Stimulated activated memory B cell treated with anti-CD40 and anti-IgM and Interleukin-4, amounts not matched to agents 10 μg/mL and 1 μg/mL and 100 μg/mL, for 72 hours (primary cell): Measurements from ENCODE around the gene FHIT.

ENCODE experiments used
- ATAC-seq: fragments of 150-1000 bp; cut with Tn5 transposase; 2 replicates; pipeline ENCODE4 v1.10.0; 2021
- H3K27ac Mint-ChIP-seq: one replicate; pipeline ENCODE4 v1.8.0; 2022; ENCODE audit warnings: mild to moderate bottlenecking, mixed read lengths
- H3K27me3 Mint-ChIP-seq: one replicate; pipeline ENCODE4 v1.8.0; 2022; ENCODE audit warnings: mixed read lengths
- H3K36me3 Mint-ChIP-seq: one replicate; pipeline ENCODE4 v1.8.0; 2022; ENCODE audit warnings: mixed read lengths
- H3K4me1 Mint-ChIP-seq: one replicate; pipeline ENCODE4 v1.8.0; 2022; ENCODE audit warnings: mixed read lengths
- H3K4me3 Mint-ChIP-seq: one replicate; pipeline ENCODE4 v1.8.0; 2022; ENCODE audit warnings: mild to moderate bottlenecking, moderate library complexity, mixed read lengths
- H3K9me3 Mint-ChIP-seq: one replicate; pipeline ENCODE4 v1.8.0; 2022; ENCODE audit warnings: mixed read lengths

The FHIT gene

GRCh38 chr3:60781935-60782334 is 469.3 kb downstream of the FHIT start:
- H3K27ac Mint-ChIP-seq: no peak overlapping the region
- H3K4me1 Mint-ChIP-seq: no peaks in the 10 kb centered on the region
- H3K36me3 Mint-ChIP-seq: no peaks in the 10 kb centered on the region
- no peak overlapping the region for H3K4me3 Mint-ChIP-seq
- no peak for ATAC-seq
- peaks cover 2% of the 10 kb centered on the region for H3K9me3 Mint-ChIP-seq
- no peaks in the 10 kb centered on the region for H3K27me3 Mint-ChIP-seq

GRCh38 chr3:60779637-60780036 is 471.6 kb downstream of the FHIT start:
- Mint-ChIP-seq H3K27me3 (no peaks in the 10 kb centered on the region), H3K27ac (no peak overlapping the region), H3K4me1 (no peaks in the 10 kb centered on the region), H3K9me3 (peaks cover 7% of the 10 kb centered on the region), H3K36me3 (peaks cover 8% of the 10 kb centered on the region), H3K4me3 (no peak overlapping the region)
- no peak for ATAC-seq

- Mint-ChIP-seq H3K27ac (no peak overlapping the region), H3K4me1 (no peaks in the 10 kb centered on the region), H3K36me3 (peaks cover 8% of the 10 kb centered on the region), H3K4me3 (no peak overlapping the region), H3K9me3 (peaks cover 5% of the 10 kb centered on the region), H3K27me3 (no peaks in the 10 kb centered on the region)
- ATAC-seq: no peak
These were observed 475.3 kb downstream of the FHIT start for GRCh38 chr3:60775985-60776384.

- H3K36me3 Mint-ChIP-seq: peaks cover 8% of the 10 kb centered on the region
- no peaks in the 10 kb centered on the region for H3K4me1 Mint-ChIP-seq
- H3K27me3 Mint-ChIP-seq: no peaks in the 10 kb centered on the region
- no peak overlapping the region for H3K27ac Mint-ChIP-seq
- H3K4me3 Mint-ChIP-seq: no peak overlapping the region
- H3K9me3 Mint-ChIP-seq: peaks cover 5% of the 10 kb centered on the region
- ATAC-seq: no peak
These were observed 476.6 kb downstream of the FHIT start for GRCh38 chr3:60774617-60775016.

GRCh38 chr3:60772584-60772983 is 478.7 kb downstream of the FHIT start:
- no peaks in the 10 kb centered on the region for H3K27me3 Mint-ChIP-seq
- ATAC-seq: no peak
- H3K4me1 Mint-ChIP-seq: no peaks in the 10 kb centered on the region
- H3K27ac Mint-ChIP-seq: no peak overlapping the region
- H3K36me3 Mint-ChIP-seq: peaks cover 8% of the 10 kb centered on the region
- peaks cover 5% of the 10 kb centered on the region for H3K9me3 Mint-ChIP-seq
- no peak overlapping the region for H3K4me3 Mint-ChIP-seq

GRCh38 chr3:60771766-60772165 is 479.5 kb downstream of the FHIT start:
- no peaks in the 10 kb centered on the region for H3K4me1 Mint-ChIP-seq
- H3K9me3 Mint-ChIP-seq: peaks cover 5% of the 10 kb centered on the region
- H3K27ac Mint-ChIP-seq: no peak overlapping the region
- no peak for ATAC-seq
- peaks cover 8% of the 10 kb centered on the region for H3K36me3 Mint-ChIP-seq
- no peak overlapping the region for H3K4me3 Mint-ChIP-seq
- H3K27me3 Mint-ChIP-seq: no peaks in the 10 kb centered on the region

- Mint-ChIP-seq H3K27ac (no peak overlapping the region), H3K27me3 (no peaks in the 10 kb centered on the region), H3K4me1 (no peaks in the 10 kb centered on the region), H3K36me3 (peaks cover 2% of the 10 kb centered on the region), H3K9me3 (peaks cover under 1% of the 10 kb centered on the region), H3K4me3 (no peak overlapping the region)
- no peak for ATAC-seq
These were observed 480.7 kb downstream of the FHIT start for GRCh38 chr3:60770532-60770931.

GRCh38 chr3:60767536-60767935 is 483.7 kb downstream of the FHIT start:
- Mint-ChIP-seq H3K27ac (no peak overlapping the region), H3K4me3 (no peak overlapping the region), H3K4me1 (no peaks in the 10 kb centered on the region), H3K9me3 (no peaks in the 10 kb centered on the region), H3K27me3 (no peaks in the 10 kb centered on the region), H3K36me3 (no peaks in the 10 kb centered on the region)
- ATAC-seq: no peak

- ATAC-seq: no peak
- no peak overlapping the region for H3K4me3 Mint-ChIP-seq
- H3K36me3 Mint-ChIP-seq: no peaks in the 10 kb centered on the region
- no peak overlapping the region for H3K27ac Mint-ChIP-seq
- H3K27me3 Mint-ChIP-seq: no peaks in the 10 kb centered on the region
- no peaks in the 10 kb centered on the region for H3K9me3 Mint-ChIP-seq
- no peaks in the 10 kb centered on the region for H3K4me1 Mint-ChIP-seq
These were observed 485.5 kb downstream of the FHIT start for GRCh38 chr3:60765776-60766175.

- Mint-ChIP-seq H3K36me3 (no peaks in the 10 kb centered on the region), H3K9me3 (no peaks in the 10 kb centered on the region), H3K4me1 (peaks cover 4% of the 10 kb centered on the region), H3K27ac (no peak overlapping the region), H3K4me3 (no peak overlapping the region), H3K27me3 (no peaks in the 10 kb centered on the region)
- ATAC-seq: no peak
These were observed 486.4 kb downstream of the FHIT start for GRCh38 chr3:60764870-60765269.

GRCh38 chr3:60760145-60760544 is 491.1 kb downstream of the FHIT start:
- peak; percentile 54 for ATAC-seq
- H3K4me3 Mint-ChIP-seq: no peak overlapping the region
- H3K4me1 Mint-ChIP-seq: peaks cover 18% of the 10 kb centered on the region
- H3K36me3 Mint-ChIP-seq: no peaks in the 10 kb centered on the region
- H3K27ac Mint-ChIP-seq: no peak overlapping the region
- H3K9me3 Mint-ChIP-seq: no peaks in the 10 kb centered on the region
- no peaks in the 10 kb centered on the region for H3K27me3 Mint-ChIP-seq

- Mint-ChIP-seq H3K27ac (no peak overlapping the region), H3K4me3 (no peak overlapping the region), H3K27me3 (no peaks in the 10 kb centered on the region), H3K36me3 (no peaks in the 10 kb centered on the region), H3K4me1 (peaks cover 18% of the 10 kb centered on the region), H3K9me3 (no peaks in the 10 kb centered on the region)
- ATAC-seq: peak; percentile 53
These were observed 491.8 kb downstream of the FHIT start for GRCh38 chr3:60759439-60759838.

GRCh38 chr3:60758831-60759230 is 492.4 kb downstream of the FHIT start:
- Mint-ChIP-seq H3K36me3 (no peaks in the 10 kb centered on the region), H3K27me3 (no peaks in the 10 kb centered on the region), H3K27ac (no peak overlapping the region), H3K9me3 (no peaks in the 10 kb centered on the region), H3K4me1 (peaks cover 18% of the 10 kb centered on the region), H3K4me3 (no peak overlapping the region)
- no peak for ATAC-seq

GRCh38 chr3:60758171-60758570 is 493.1 kb downstream of the FHIT start:
- ATAC-seq: no peak
- no peaks in the 10 kb centered on the region for H3K36me3 Mint-ChIP-seq
- H3K4me3 Mint-ChIP-seq: no peak overlapping the region
- peaks cover 18% of the 10 kb centered on the region for H3K4me1 Mint-ChIP-seq
- H3K9me3 Mint-ChIP-seq: no peaks in the 10 kb centered on the region
- H3K27ac Mint-ChIP-seq: no peak overlapping the region
- H3K27me3 Mint-ChIP-seq: no peaks in the 10 kb centered on the region

GRCh38 chr3:60757724-60758123 is 493.5 kb downstream of the FHIT start:
- Mint-ChIP-seq H3K4me3 (no peak overlapping the region), H3K36me3 (no peaks in the 10 kb centered on the region), H3K27ac (no peak overlapping the region), H3K4me1 (peaks cover 18% of the 10 kb centered on the region), H3K27me3 (no peaks in the 10 kb centered on the region), H3K9me3 (no peaks in the 10 kb centered on the region)
- ATAC-seq: no peak

- ATAC-seq: no peak
- Mint-ChIP-seq H3K36me3 (no peaks in the 10 kb centered on the region), H3K27ac (no peak overlapping the region), H3K9me3 (no peaks in the 10 kb centered on the region), H3K4me1 (peaks cover 18% of the 10 kb centered on the region), H3K27me3 (no peaks in the 10 kb centered on the region), H3K4me3 (no peak overlapping the region)
These were observed 494.8 kb downstream of the FHIT start for GRCh38 chr3:60756241-60757030.
